Astrocyte (in vitro differentiated cells and primary cell): ENCODE measurements around the gene OR2T5. TPM values are rescaled to one million over a fixed set of nuclear protein-coding genes. Genes with fewer than 3 reads are reported as not detected.
"Not testable (repeated sequence)": the region's sequence is repeated elsewhere in the genome, so short reads cannot be mapped to it uniquely, and the experiment has no call there.

Source experiments
- DNase-seq: peaks from one replicate; pipeline ENCODE4 v3.0.0-alpha.2; 2010; ENCODE audit warnings: low read depth
- FAIRE-seq: peaks from 2 replicates; lab custom pipeline; 2011; peaks lifted over from hg19 to GRCh38; lab: Jason Lieb, UNC
- H2AFZ ChIP-seq: 2 replicates; pipeline ENCODE4 v1.6.0; 2012; ENCODE audit warnings: low read depth, low read length, inconsistent platforms
- H3K27ac ChIP-seq: 2 replicates; pipeline ENCODE4 v1.5.1; 2011; ENCODE audit warnings: low read depth, low read length, inconsistent platforms
- H3K27me3 ChIP-seq: 2 replicates; pipeline ENCODE4 v1.6.0; 2011; ENCODE audit warnings: low read length, inconsistent platforms; ENCODE audit not compliant: insufficient read depth
- H3K36me3 ChIP-seq: 2 replicates; pipeline ENCODE4 v1.5.1; 2011; ENCODE audit warnings: low read length, inconsistent platforms; ENCODE audit not compliant: insufficient read depth
- H3K4me1 ChIP-seq: 2 replicates; pipeline ENCODE4 v1.5.1; 2011; ENCODE audit warnings: low read length, inconsistent platforms; ENCODE audit not compliant: insufficient read depth
- H3K4me2 ChIP-seq: 2 replicates; pipeline ENCODE4 v1.6.0; 2012; ENCODE audit warnings: low read length, inconsistent platforms
- H3K4me3 ChIP-seq: 2 replicates; pipeline ENCODE4 v1.5.1; 2011; ENCODE audit warnings: low read depth, mild to moderate bottlenecking, low read length, inconsistent platforms; ENCODE audit not compliant: insufficient read depth
- H3K79me2 ChIP-seq: 2 replicates; pipeline ENCODE4 v1.6.0; 2012; ENCODE audit warnings: mild to moderate bottlenecking, low read length, inconsistent platforms; ENCODE audit not compliant: insufficient read depth
- H3K9ac ChIP-seq: 2 replicates; pipeline ENCODE4 v1.6.0; 2012; ENCODE audit warnings: mild to moderate bottlenecking, low read length, inconsistent platforms
- H3K9me3 ChIP-seq: 2 replicates; pipeline ENCODE4 v1.5.1; 2012; ENCODE audit warnings: low read depth, mild to moderate bottlenecking, low read length, inconsistent platforms; ENCODE audit not compliant: insufficient read depth
- H4K20me1 ChIP-seq: 2 replicates; pipeline ENCODE4 v1.6.0; 2012; ENCODE audit warnings: low read length, inconsistent platforms; ENCODE audit not compliant: insufficient read depth
- H3K27ac Mint-ChIP-seq: one replicate; pipeline ENCODE4 v1.8.0; 2021; ENCODE audit warnings: mild to moderate bottlenecking, mixed read lengths; ENCODE audit not compliant: unreplicated experiment
- H3K27me3 Mint-ChIP-seq: one replicate; pipeline ENCODE4 v1.8.0; 2021; ENCODE audit warnings: low read depth, mixed read lengths; ENCODE audit not compliant: unreplicated experiment
- H3K36me3 Mint-ChIP-seq: one replicate; pipeline ENCODE4 v1.8.0; 2021; ENCODE audit warnings: low read depth, mixed read lengths; ENCODE audit not compliant: unreplicated experiment
- H3K4me1 Mint-ChIP-seq: one replicate; pipeline ENCODE4 v1.8.0; 2021; ENCODE audit warnings: low read depth, mixed read lengths; ENCODE audit not compliant: unreplicated experiment
- H3K4me3 Mint-ChIP-seq: one replicate; pipeline ENCODE4 v1.8.0; 2021; ENCODE audit warnings: mild to moderate bottlenecking, moderate library complexity, mixed read lengths; ENCODE audit not compliant: unreplicated experiment
- H3K9me3 Mint-ChIP-seq: one replicate; pipeline ENCODE4 v1.8.0; 2021; ENCODE audit warnings: mild to moderate bottlenecking, mixed read lengths; ENCODE audit not compliant: unreplicated experiment
- EZH2 ChIP-seq: IDR thresholded peaks from 2 replicates; pipeline ENCODE4 v1.6.1; 2012; ENCODE audit warnings: mild to moderate bottlenecking, low read length, inconsistent platforms; ENCODE audit not compliant: insufficient read depth
- total RNA-seq: library from RNA; stranded (reverse); gene quantifications from 2 replicates; pipeline ENCODE4 v1.2.1, GENCODE V29; 2021
- TF ChIP-seq, protein P1 (sequence below): IDR thresholded peaks from 2 replicates; pipeline ENCODE4 v1.5.1; 2011; ENCODE audit warnings: low read depth, mild to moderate bottlenecking, inconsistent platforms, low read length, moderate library complexity; ENCODE audit not compliant: insufficient read depth

OR2T5 gene
- total RNA-seq, 1 donor from 2014 or later: not detected

DNA sequence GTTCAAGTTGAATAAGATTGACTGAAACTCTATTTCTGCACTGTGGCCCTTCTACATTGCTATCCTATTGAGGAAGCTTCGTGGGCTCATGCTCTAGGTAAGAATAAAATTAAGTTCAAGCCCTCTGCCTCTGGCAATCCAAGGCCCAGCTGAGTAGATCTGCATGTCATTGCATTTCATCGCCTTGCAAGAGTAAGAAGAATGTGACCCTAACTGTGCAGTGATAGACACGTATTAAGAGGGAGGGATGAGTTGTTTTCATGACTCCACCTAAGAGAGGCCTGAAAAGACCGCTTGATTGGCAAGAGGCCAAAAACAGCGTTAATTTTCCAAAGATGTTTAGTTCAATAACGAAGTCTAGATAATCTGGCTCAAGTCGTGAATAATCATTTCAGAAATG, 29.3 kb upstream of the OR2T5 start:
- not testable (repeated sequence) for H3K4me2 ChIP-seq, H4K20me1 ChIP-seq, H3K79me2 ChIP-seq, H3K27me3 ChIP-seq, H3K9ac ChIP-seq, H3K9me3 ChIP-seq, H3K4me3 ChIP-seq, FAIRE-seq, H3K27ac Mint-ChIP-seq, H3K36me3 ChIP-seq, H3K4me1 Mint-ChIP-seq, DNase-seq, H2AFZ ChIP-seq, H3K36me3 Mint-ChIP-seq, H3K27me3 Mint-ChIP-seq, H3K4me3 Mint-ChIP-seq, H3K9me3 Mint-ChIP-seq, H3K4me1 ChIP-seq, H3K27ac ChIP-seq

GRCh38 chr1:248471154-248471553, 17.2 kb upstream of the OR2T5 start:
- Mint-ChIP-seq H3K36me3 (no peaks in the 10 kb centered on the region), H3K4me1 (no peaks in the 10 kb centered on the region), H3K27me3 (no peaks in the 10 kb centered on the region), H3K27ac (no peak overlapping the region), H3K4me3 (no peak overlapping the region), H3K9me3 (peaks cover 7% of the 10 kb centered on the region)
- no peak overlapping the region for H3K4me3 ChIP-seq
- H4K20me1 ChIP-seq: no peaks in the 10 kb centered on the region
- H3K27ac ChIP-seq: no peak overlapping the region
- DNase-seq: no peak
- no peak overlapping the region for H2AFZ ChIP-seq
- FAIRE-seq: no peak
- H3K79me2 ChIP-seq: no peaks in the 10 kb centered on the region
- TF ChIP-seq EZH2: no peak
- TF ChIP-seq, protein P1, sequence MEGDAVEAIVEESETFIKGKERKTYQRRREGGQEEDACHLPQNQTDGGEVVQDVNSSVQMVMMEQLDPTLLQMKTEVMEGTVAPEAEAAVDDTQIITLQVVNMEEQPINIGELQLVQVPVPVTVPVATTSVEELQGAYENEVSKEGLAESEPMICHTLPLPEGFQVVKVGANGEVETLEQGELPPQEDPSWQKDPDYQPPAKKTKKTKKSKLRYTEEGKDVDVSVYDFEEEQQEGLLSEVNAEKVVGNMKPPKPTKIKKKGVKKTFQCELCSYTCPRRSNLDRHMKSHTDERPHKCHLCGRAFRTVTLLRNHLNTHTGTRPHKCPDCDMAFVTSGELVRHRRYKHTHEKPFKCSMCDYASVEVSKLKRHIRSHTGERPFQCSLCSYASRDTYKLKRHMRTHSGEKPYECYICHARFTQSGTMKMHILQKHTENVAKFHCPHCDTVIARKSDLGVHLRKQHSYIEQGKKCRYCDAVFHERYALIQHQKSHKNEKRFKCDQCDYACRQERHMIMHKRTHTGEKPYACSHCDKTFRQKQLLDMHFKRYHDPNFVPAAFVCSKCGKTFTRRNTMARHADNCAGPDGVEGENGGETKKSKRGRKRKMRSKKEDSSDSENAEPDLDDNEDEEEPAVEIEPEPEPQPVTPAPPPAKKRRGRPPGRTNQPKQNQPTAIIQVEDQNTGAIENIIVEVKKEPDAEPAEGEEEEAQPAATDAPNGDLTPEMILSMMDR: no peak
- H3K9me3 ChIP-seq: no peaks in the 10 kb centered on the region
- H3K27me3 ChIP-seq: no peaks in the 10 kb centered on the region
- H3K36me3 ChIP-seq: no peaks in the 10 kb centered on the region
- no peaks in the 10 kb centered on the region for H3K4me1 ChIP-seq
- H3K9ac ChIP-seq: no peak overlapping the region
- no peak overlapping the region for H3K4me2 ChIP-seq

DNA sequence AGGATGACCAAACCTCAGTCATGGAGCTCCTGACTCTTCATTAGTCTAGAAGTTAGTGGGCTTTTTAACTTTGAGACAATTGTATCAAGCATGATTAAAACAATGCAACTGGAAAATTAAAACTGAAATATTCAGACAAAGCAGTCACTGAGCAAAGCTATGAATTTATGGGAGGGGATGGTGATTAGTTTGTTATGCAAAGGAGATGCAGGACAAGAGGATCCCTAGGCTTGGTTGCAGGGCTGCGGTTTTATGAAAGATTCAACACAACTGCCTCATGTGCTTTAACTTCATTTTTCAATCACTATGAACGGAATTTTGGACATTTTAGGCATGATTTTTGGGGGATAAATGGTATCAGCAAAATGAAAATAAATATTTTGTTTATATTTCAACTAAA, 16.3 kb upstream of the OR2T5 start:
- not testable (repeated sequence) for H3K36me3 Mint-ChIP-seq, FAIRE-seq, DNase-seq, H3K27me3 ChIP-seq, H3K36me3 ChIP-seq, H3K9me3 ChIP-seq, H3K4me2 ChIP-seq, H3K4me1 ChIP-seq, H3K79me2 ChIP-seq, H2AFZ ChIP-seq, H3K9me3 Mint-ChIP-seq, H3K4me1 Mint-ChIP-seq, H3K27me3 Mint-ChIP-seq, H3K27ac Mint-ChIP-seq, H3K4me3 Mint-ChIP-seq, H3K9ac ChIP-seq, H3K4me3 ChIP-seq, H3K27ac ChIP-seq, H4K20me1 ChIP-seq

DNA sequence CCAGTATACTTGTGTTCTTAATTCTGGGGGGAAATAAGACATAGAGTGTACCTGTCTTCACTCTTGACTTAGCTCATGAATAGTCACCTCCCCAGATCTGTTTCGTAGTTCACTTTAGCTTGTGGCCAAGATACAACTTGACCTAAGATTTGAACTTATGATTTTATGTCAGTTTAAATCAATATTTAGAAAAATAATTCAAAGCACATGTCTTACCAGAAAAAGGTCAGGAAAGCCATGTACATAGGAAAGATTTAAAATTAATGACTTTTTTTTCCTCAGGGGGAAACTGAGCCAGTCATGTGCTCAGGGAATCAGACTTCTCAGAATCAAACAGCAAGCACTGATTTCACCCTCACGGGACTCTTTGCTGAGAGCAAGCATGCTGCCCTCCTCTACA, 15.3 kb upstream of the OR2T5 start, which contains the start of gene OR2T3:
Gene OR2T3, plus strand, starts transcription at position 301 of the 400 bp plus-strand sequence. Its CDS starts 0 bp downstream, at position 301.
- H3K4me1 Mint-ChIP-seq, FAIRE-seq, H3K36me3 ChIP-seq, H3K27ac ChIP-seq, DNase-seq, H3K27me3 ChIP-seq, H2AFZ ChIP-seq, H3K9me3 ChIP-seq, H3K27me3 Mint-ChIP-seq, H3K4me2 ChIP-seq, H3K36me3 Mint-ChIP-seq, H3K4me3 Mint-ChIP-seq, H3K79me2 ChIP-seq, H3K27ac Mint-ChIP-seq, H3K9me3 Mint-ChIP-seq, H4K20me1 ChIP-seq, H3K4me1 ChIP-seq, H3K4me3 ChIP-seq, H3K9ac ChIP-seq: not testable (repeated sequence)

GRCh38 chr1:248475660-248476059, 12.7 kb upstream of the OR2T5 start:
- FAIRE-seq, H3K27ac ChIP-seq, H3K27me3 ChIP-seq, H3K4me3 ChIP-seq, H3K9me3 Mint-ChIP-seq, H4K20me1 ChIP-seq, H3K4me1 ChIP-seq, H3K79me2 ChIP-seq, H3K4me2 ChIP-seq, H3K27ac Mint-ChIP-seq, H3K36me3 ChIP-seq, DNase-seq, H3K36me3 Mint-ChIP-seq, H2AFZ ChIP-seq, H3K9ac ChIP-seq, H3K4me3 Mint-ChIP-seq, H3K27me3 Mint-ChIP-seq, H3K4me1 Mint-ChIP-seq, H3K9me3 ChIP-seq: not testable (repeated sequence)
